ENCODE data around the gene APMAP. TPM values are rescaled to one million over a fixed set of nuclear protein-coding genes. Genes with fewer than 3 reads are reported as not detected.
A peak's percentile ranks its signal among the peaks of the same experiment; 100 is the strongest.

APMAP gene
- total and polyA plus RNA-seq, 2 of the 13 experiments (the other 11 are each of a cell fraction or from before 2014, with no cell fraction given): 168 to 214 TPM

GRCh38 chr20:25030007-25030648, 37.6 kb upstream of the APMAP start (continued):
- TF ChIP-seq ZNF281 (CRISPR knock-in tag; IDR thresholded peaks at IDR 0.05; ENCODE audit: borderline replicate concordance): 0 out of 2 replicates have a peak, but pooled peaks have one; percentile 23
- TF ChIP-seq ZBTB7B (CRISPR knock-in tag; IDR thresholded peaks at IDR 0.05): peak; percentile 77
- no peak for TF ChIP-seq SIX4 (CRISPR knock-in tag; IDR thresholded peaks at IDR 0.05)
- TF ChIP-seq ZNF124 (CRISPR knock-in tag; IDR thresholded peaks at IDR 0.05): no peak
- TF ChIP-seq ZNF296 (CRISPR knock-in tag; conservative IDR thresholded peaks at IDR 0.05): no peak
- TF ChIP-seq TBX3 (IDR thresholded peaks at IDR 0.05; ENCODE audit: borderline replicate concordance): no peak
- TF ChIP-seq KLF13 (CRISPR knock-in tag; IDR thresholded peaks at IDR 0.05): no peak
- TF ChIP-seq TMF1 (CRISPR knock-in tag; IDR thresholded peaks at IDR 0.05; ENCODE audit: low read depth): no peak
- TF ChIP-seq UBTF (CRISPR knock-in tag; IDR thresholded peaks at IDR 0.05): peak; percentile 30; the same call in 1 of the 2 replicates
- no peak for TF ChIP-seq MEIS1 (CRISPR knock-in tag; IDR thresholded peaks at IDR 0.05; ENCODE audit: borderline replicate concordance)
- no peak for TF ChIP-seq ZNF773 (CRISPR knock-in tag; IDR thresholded peaks at IDR 0.05; ENCODE audit: borderline replicate concordance)
- peak; percentile 39; the same call in 1 of the 2 replicates for TF ChIP-seq RXRB (CRISPR knock-in tag; IDR thresholded peaks at IDR 0.05; ENCODE audit: borderline replicate concordance)
- 0 out of 2 replicates have a peak, but pooled peaks have one; percentile 24 for TF ChIP-seq MIER3 (CRISPR knock-in tag; IDR thresholded peaks at IDR 0.05; ENCODE audit: borderline replicate concordance)
- no peak for TF ChIP-seq ZNF10 (CRISPR knock-in tag; IDR thresholded peaks at IDR 0.05; ENCODE audit: borderline replicate concordance, low read depth)
- TF ChIP-seq ZMYM3 (CRISPR knock-in tag; IDR thresholded peaks at IDR 0.05): peak; percentile 45; the same call in 1 of the 2 replicates
- peak; percentile 42; the same call in 1 of the 2 replicates for TF ChIP-seq HMG20A (CRISPR knock-in tag; IDR thresholded peaks at IDR 0.05; ENCODE audit: borderline replicate concordance)
- TF ChIP-seq SOX5 (CRISPR knock-in tag; IDR thresholded peaks at IDR 0.05; ENCODE audit: borderline replicate concordance): peak; percentile 50; the same call in 1 of the 2 replicates
- no peak for TF ChIP-seq SIN3B (IDR thresholded peaks at IDR 0.05; ENCODE audit: low read length)
- no peak for TF ChIP-seq MAX (IDR thresholded peaks at IDR 0.05)
- no peak for TF ChIP-seq ZNF350 (CRISPR knock-in tag; IDR thresholded peaks at IDR 0.05; ENCODE audit: borderline replicate concordance, low read depth)
- TF ChIP-seq MYC (CRISPR knock-in tag; IDR thresholded peaks at IDR 0.05; ENCODE audit: borderline replicate concordance): peak; percentile 30; the same call in 1 of the 2 replicates
- peak; percentile 81 for TF ChIP-seq ELF3 (CRISPR knock-in tag; IDR thresholded peaks at IDR 0.05)
- TF ChIP-seq AHR (CRISPR knock-in tag; IDR thresholded peaks at IDR 0.05): no peak
- TF ChIP-seq NFRKB (IDR thresholded peaks at IDR 0.05): no peak
- no peak for TF ChIP-seq ZNF720 (CRISPR knock-in tag; IDR thresholded peaks at IDR 0.05)
- 0 out of 2 replicates have a peak, but pooled peaks have one; percentile 54 for TF ChIP-seq ZBTB34 (CRISPR knock-in tag; IDR thresholded peaks at IDR 0.05)

Data from HepG2 (cell line).